GM21381 (cell line): ENCODE data around the gene MAEA.
"Not testable (repeated sequence)": the region's sequence is repeated elsewhere in the genome, so short reads cannot be mapped to it uniquely, and the experiment has no call there.

Experiments
- ATAC-seq: cut with Tn5 transposase; IDR thresholded peaks from one replicate; pipeline ENCODE4 v1.9.1; 2021; ENCODE audit warnings: mild to moderate bottlenecking, moderate library complexity; ENCODE audit not compliant: unreplicated experiment

Gene MAEA

GRCh38 chr4:1333256-1333655 is 43.6 kb downstream of the MAEA start:
- ATAC-seq, result no peak

GRCh38 chr4:1333851-1334578 is 44.3 kb downstream of the MAEA start:
- ATAC-seq, result not testable (repeated sequence)

GRCh38 chr4:1334579-1334895 is 44.8 kb downstream of the MAEA start:
- ATAC-seq, result no peak

- ATAC-seq, result not testable (repeated sequence)
Observed at GRCh38 chr4:1335193-1335883, 45.6 kb downstream of the MAEA start.

- ATAC-seq, result no peak
Observed at GRCh38 chr4:1336088-1336491, 46.4 kb downstream of the MAEA start.

GRCh38 chr4:1337376-1337831 is 47.7 kb downstream of the MAEA start:
- no peak for ATAC-seq

GRCh38 chr4:1337951-1338751 is 48.5 kb downstream of the MAEA start:
- ATAC-seq, result no peak

- ATAC-seq, result no peak
Observed at GRCh38 chr4:1338752-1339414, 49.2 kb downstream of the MAEA start.

- no peak for ATAC-seq
Observed at GRCh38 chr4:1339489-1339888, 49.8 kb downstream of the MAEA start.

- no peak for ATAC-seq
Observed at GRCh38 chr4:1340181-1340747, 50.6 kb downstream of the MAEA start.

GRCh38 chr4:1340861-1341260 is 51.2 kb downstream of the MAEA start:
- no peak for ATAC-seq

GRCh38 chr4:1342003-1342402 is 52.3 kb downstream of the MAEA start:
- no peak for ATAC-seq

- no peak for ATAC-seq
Observed at GRCh38 chr4:1344696-1345095, 55.0 kb downstream of the MAEA start.

- ATAC-seq, result peak; percentile 0
Observed at GRCh38 chr4:1345903-1346780, 56.5 kb downstream of the MAEA start.

GRCh38 chr4:1346781-1347409 is 57.2 kb downstream of the MAEA start, which contains the start of gene UVSSA:
Gene UVSSA (plus strand): TSS chr4:1347208. CDS start chr4:1348092, 884 bp downstream.
- ATAC-seq, result peak; percentile 91

- ATAC-seq, result peak; percentile 24
Observed at GRCh38 chr4:1347410-1347864, 57.7 kb downstream of the MAEA start.

- ATAC-seq, result no peak
Observed at GRCh38 chr4:1348014-1348513, 58.4 kb downstream of the MAEA start.

- ATAC-seq, result no peak
Observed at GRCh38 chr4:1348746-1349145, 59.1 kb downstream of the MAEA start.
